Measurements from ENCODE around the gene ERGIC1.

ERGIC1 gene

GRCh38 chr5:172990776-172991175, 156.7 kb downstream of the ERGIC1 start:
- ChIA-PET CTCF (interaction anchor here (0.7 kb wide), 1 partner anchor 262 kb away, joined by 3 read pairs; no protein-coding TSS in a partner anchor), POLR2A (no interaction called here)
- TF ChIP-seq ELF4 (IDR thresholded peaks at IDR 0.05) (no peak), FOXK2 (IDR thresholded peaks at IDR 0.05) (no peak), CTBP1 (IDR thresholded peaks at IDR 0.05; ENCODE audit: borderline replicate concordance) (no peak), ZNF384 (IDR thresholded peaks at IDR 0.05) (no peak), SP1 (IDR thresholded peaks at IDR 0.05) (no peak), ARNT (IDR thresholded peaks at IDR 0.05) (no peak), BHLHE40 (IDR thresholded peaks at IDR 0.05; ENCODE audit: borderline replicate concordance) (no peak), HDGF (IDR thresholded peaks at IDR 0.05; ENCODE audit: borderline replicate concordance) (no peak)
- DNase-seq (ENCODE audit: extremely low spot score): no peak

GRCh38 chr5:172994405-172994804, 160.4 kb downstream of the ERGIC1 start:
- CTCF ChIA-PET: interaction anchor here (1.4 kb wide), 1 partner anchor 16 kb away, joined by 4 read pairs; no protein-coding TSS in a partner anchor
- TF ChIP-seq ZNF384 (IDR thresholded peaks at IDR 0.05): no peak
- TF ChIP-seq ARNT (IDR thresholded peaks at IDR 0.05): no peak
- no peak for TF ChIP-seq SP1 (IDR thresholded peaks at IDR 0.05)
- TF ChIP-seq TARDBP (IDR thresholded peaks at IDR 0.05): no peak
- no peak for TF ChIP-seq L3MBTL2 (conservative IDR thresholded peaks at IDR 0.05)
- TF ChIP-seq FOXM1 (IDR thresholded peaks at IDR 0.05; ENCODE audit: borderline replicate concordance): no peak
- no peak for TF ChIP-seq NFRKB (IDR thresholded peaks at IDR 0.05)
- no peak for TF ChIP-seq SUZ12 (IDR thresholded peaks at IDR 0.05)
- TF ChIP-seq HDGF (IDR thresholded peaks at IDR 0.05; ENCODE audit: borderline replicate concordance): no peak
- no peak for TF ChIP-seq FOXK2 (IDR thresholded peaks at IDR 0.05)
- no peak for TF ChIP-seq PKNOX1 (IDR thresholded peaks at IDR 0.05)
- TF ChIP-seq LEF1 (IDR thresholded peaks at IDR 0.05; ENCODE audit: borderline replicate concordance): no peak
- no peak for DNase-seq (ENCODE audit: extremely low spot score)
- POLR2A ChIA-PET: interaction anchor here (0.8 kb wide), 1 partner anchor 11 kb away, joined by 5 read pairs; the partner anchor contains the start of gene ATP6V0E1

- ChIA-PET POLR2A (interaction anchor here (1.4 kb wide), 1 partner anchor 16 kb away, joined by 4 read pairs; the partner anchor contains the start of gene ATP6V0E1), CTCF (no interaction called here)
- TF ChIP-seq NFRKB (IDR thresholded peaks at IDR 0.05) (no peak), LEF1 (IDR thresholded peaks at IDR 0.05; ENCODE audit: borderline replicate concordance) (no peak), ARNT (IDR thresholded peaks at IDR 0.05) (no peak), ZNF384 (IDR thresholded peaks at IDR 0.05) (no peak)
- no peak for DNase-seq (ENCODE audit: extremely low spot score)
Measured at GRCh38 chr5:172999372-172999973, 165.4 kb downstream of the ERGIC1 start.

- DNase-seq (ENCODE audit: extremely low spot score): no peak
- ChIA-PET POLR2A (interaction anchor here (1.4 kb wide), 1 partner anchor 16 kb away, joined by 4 read pairs; the partner anchor contains the start of gene ATP6V0E1), CTCF (no interaction called here)
- TF ChIP-seq LEF1 (IDR thresholded peaks at IDR 0.05; ENCODE audit: borderline replicate concordance) (no peak), FOXM1 (IDR thresholded peaks at IDR 0.05; ENCODE audit: borderline replicate concordance) (no peak), ZNF384 (IDR thresholded peaks at IDR 0.05) (no peak), ELF4 (IDR thresholded peaks at IDR 0.05) (no peak), L3MBTL2 (conservative IDR thresholded peaks at IDR 0.05) (no peak), BHLHE40 (IDR thresholded peaks at IDR 0.05; ENCODE audit: borderline replicate concordance) (no peak), SP1 (IDR thresholded peaks at IDR 0.05) (no peak), TARDBP (IDR thresholded peaks at IDR 0.05) (no peak), HDGF (IDR thresholded peaks at IDR 0.05; ENCODE audit: borderline replicate concordance) (no peak), SUZ12 (IDR thresholded peaks at IDR 0.05) (no peak), ARNT (IDR thresholded peaks at IDR 0.05) (no peak), CTBP1 (IDR thresholded peaks at IDR 0.05; ENCODE audit: borderline replicate concordance) (no peak), FOXK2 (IDR thresholded peaks at IDR 0.05) (no peak), NFRKB (IDR thresholded peaks at IDR 0.05) (no peak), PKNOX1 (IDR thresholded peaks at IDR 0.05) (no peak), FOXA1 (IDR thresholded peaks at IDR 0.05) (no peak)
Measured at GRCh38 chr5:172999974-173000373, 165.9 kb downstream of the ERGIC1 start.

GRCh38 chr5:173001229-173001841, 167.3 kb downstream of the ERGIC1 start:
- ChIA-PET CTCF (interaction anchor here (0.6 to 0.8 kb wide), 2 partner anchors 9 to 15 kb away, joined by 3 to 4 read pairs; no protein-coding TSS in a partner anchor), POLR2A (interaction anchor here (1.4 kb wide), 1 partner anchor 18 kb away, joined by 4 read pairs; the partner anchor contains the start of gene ATP6V0E1)
- DNase-seq (ENCODE audit: extremely low spot score): no peak
- TF ChIP-seq HDGF (IDR thresholded peaks at IDR 0.05; ENCODE audit: borderline replicate concordance) (no peak), FOXM1 (IDR thresholded peaks at IDR 0.05; ENCODE audit: borderline replicate concordance) (no peak), FOXA1 (IDR thresholded peaks at IDR 0.05) (no peak), TARDBP (IDR thresholded peaks at IDR 0.05) (no peak), NFRKB (IDR thresholded peaks at IDR 0.05) (no peak), LEF1 (IDR thresholded peaks at IDR 0.05; ENCODE audit: borderline replicate concordance) (no peak), PKNOX1 (IDR thresholded peaks at IDR 0.05) (no peak), CTBP1 (IDR thresholded peaks at IDR 0.05; ENCODE audit: borderline replicate concordance) (no peak), SUZ12 (IDR thresholded peaks at IDR 0.05) (no peak), ELF4 (IDR thresholded peaks at IDR 0.05) (no peak), L3MBTL2 (conservative IDR thresholded peaks at IDR 0.05) (no peak), ZNF384 (IDR thresholded peaks at IDR 0.05) (no peak), BHLHE40 (IDR thresholded peaks at IDR 0.05; ENCODE audit: borderline replicate concordance) (no peak), SP1 (IDR thresholded peaks at IDR 0.05) (no peak), FOXK2 (IDR thresholded peaks at IDR 0.05) (no peak), ARNT (IDR thresholded peaks at IDR 0.05) (no peak)

Measured in HEK293T (cell line).